Globus pallidus (tissue), 1 donor: ENCODE results near the gene RCBTB1.
"Not testable (repeated sequence)": the region's sequence is repeated elsewhere in the genome, so short reads cannot be mapped to it uniquely, and the experiment has no call there.

Experiments
- DNase-seq: peaks from one replicate; pipeline ENCODE4 v3.0.0-alpha.2; 2015; ENCODE audit warnings: low spot score

RCBTB1 gene

DNA sequence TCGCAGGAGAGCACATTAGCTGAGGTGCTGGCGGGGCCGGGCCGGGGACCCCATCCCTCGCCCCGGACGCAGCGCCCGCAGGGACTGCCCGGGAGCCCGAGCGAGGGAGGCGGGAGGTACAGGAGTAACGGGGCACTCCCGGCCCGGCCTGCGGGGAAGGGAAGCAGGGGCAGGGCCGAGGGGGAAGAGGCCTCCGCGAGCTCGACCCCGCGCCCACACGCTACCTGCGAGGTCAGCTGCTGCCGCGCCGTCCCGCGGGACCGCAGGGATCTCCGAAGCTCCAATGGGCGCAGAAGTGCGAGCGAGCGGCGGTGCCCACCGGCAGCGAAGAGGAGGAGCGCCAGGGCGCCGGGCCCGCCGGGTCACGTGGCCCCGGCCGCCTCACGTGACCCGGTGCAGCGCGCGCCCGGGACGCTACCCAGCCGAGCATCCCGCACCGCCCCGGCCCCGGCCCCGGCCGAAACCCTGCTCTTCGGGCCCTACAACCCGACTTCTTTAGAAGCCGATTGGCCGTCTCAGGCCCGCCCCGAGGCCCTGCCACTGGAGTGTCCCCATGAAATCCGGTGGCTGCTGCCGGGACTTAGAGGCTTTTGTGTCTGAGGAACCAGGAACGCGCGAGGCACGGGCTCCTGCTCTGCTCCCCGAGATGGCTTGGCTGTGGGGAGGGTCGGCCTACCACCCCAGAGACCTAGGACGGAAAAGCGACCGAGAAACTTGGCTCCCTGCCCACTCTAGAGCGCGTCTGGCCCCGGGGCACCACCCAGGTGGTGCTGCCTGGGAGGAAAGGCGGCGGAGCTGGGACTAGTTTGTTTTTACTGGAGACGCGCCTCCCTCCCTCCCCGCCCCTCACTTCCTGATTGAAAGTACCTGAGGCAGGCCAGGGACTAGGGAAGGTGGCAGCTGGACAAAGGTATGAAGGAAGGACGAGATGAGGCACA lies at the start of gene RCBTB1:
RCBTB1 (minus strand) TSS at position 339 of the 938 bp plus-strand sequence. CDS start 18,279 bp downstream, outside the sequence.
- DNase-seq: peak; percentile 74

DNA sequence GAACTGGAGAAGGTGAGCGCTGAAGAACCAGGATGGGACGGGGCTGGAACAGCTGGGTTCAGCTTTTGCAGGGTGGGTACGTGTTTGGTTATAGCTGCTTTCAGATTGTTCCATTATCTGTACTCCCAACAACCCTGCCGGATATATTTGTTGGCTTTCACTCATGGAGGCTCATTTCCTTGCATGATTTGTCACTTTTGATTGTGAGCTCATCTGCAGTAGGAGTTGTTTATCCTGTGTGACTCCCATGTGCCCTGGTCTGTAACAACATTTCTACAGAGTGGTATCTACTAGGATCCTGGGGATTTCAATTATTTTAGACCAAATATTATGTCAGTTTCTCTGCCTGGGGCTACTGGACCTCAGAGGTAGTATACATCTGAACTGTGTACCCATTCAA lies 48.4 kb upstream of the RCBTB1 start:
- DNase-seq: no peak

DNA sequence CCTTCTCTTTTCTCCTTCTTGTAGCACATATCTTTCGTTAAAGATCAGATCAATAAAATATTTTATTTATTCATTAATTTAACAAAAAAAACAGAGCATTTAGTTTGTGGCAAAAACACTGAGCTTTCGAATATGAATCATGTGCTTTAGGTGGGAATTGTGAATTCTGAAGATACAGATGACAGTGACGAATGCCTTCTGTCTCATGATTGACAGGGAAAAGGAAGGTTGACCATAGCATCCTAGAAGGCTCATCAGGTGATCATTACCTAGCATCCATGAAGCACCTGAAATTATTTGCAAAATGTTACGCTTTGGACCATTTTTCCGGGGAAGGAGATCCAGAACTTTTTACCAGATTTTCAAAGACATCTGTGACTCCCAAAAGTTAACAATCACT lies 46.8 kb upstream of the RCBTB1 start:
- DNase-seq: no peak

DNA sequence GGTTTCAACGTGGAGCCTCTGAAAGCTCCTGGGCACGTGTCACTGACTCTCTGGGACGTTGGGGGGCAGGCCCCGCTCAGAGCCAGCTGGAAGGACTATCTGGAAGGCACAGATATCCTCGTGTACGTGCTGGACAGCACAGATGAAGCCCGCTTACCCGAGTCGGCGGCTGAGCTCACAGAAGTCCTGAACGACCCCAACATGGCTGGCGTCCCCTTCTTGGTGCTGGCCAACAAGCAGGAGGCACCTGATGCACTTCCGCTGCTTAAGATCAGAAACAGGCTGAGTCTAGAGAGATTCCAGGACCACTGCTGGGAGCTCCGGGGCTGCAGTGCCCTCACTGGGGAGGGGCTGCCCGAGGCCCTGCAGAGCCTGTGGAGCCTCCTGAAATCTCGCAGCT lies 45.2 kb upstream of the RCBTB1 start:
- DNase-seq: no peak

DNA sequence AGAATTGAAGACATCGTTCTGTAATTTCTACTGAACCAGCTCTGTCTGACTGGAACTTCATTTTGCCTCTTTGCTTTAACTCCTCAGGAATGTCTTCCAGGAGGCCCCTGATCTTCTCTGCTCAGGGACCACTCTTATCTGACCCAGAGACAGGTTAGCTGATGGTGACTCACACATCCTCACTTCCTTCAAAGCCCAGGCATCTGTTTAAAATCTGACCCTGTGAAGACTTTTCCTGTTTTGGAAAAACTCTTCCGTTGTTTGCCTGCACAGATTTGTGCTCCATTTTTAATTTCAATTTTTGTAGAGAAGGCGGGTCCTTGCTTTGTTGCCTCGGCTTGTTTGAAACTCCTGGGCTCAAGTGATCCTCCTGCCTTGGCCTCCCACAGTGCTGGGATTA lies 44.6 kb upstream of the RCBTB1 start:
- no peak for DNase-seq

DNA sequence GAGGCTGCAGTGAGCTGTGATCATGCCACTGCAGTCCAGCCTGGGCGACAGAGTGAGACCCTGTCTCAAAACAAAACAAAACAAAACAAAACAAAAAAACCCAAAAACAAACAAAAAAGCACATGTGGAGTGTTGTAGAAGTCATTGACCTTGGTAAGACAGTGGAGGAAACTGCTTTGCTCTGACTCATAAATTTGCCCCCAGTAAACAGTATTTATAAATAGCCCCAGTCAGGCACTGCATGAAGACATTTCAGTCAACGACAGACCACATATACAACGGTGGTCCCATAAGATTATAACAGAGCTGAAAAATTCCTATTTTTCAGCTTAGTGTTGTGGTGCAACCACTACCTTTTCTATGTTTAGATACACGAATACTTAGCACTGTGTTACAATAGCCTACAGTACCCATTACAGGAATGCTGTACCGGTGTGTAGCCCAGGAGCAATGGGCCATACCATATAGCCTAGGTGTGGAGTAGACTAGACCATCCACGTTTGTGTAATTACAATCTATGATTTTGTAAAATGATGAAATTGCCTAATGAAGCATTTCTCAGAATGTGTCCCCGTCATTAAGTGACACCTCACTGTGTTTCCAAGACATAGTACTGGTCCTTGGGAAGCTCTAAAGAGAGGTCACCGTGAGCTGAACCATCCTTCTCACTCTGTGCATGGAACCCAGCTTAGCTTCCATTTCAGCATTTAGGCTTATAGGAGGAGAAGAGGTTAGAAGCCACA lies 44.0 kb upstream of the RCBTB1 start:
- DNase-seq: no peak

DNA sequence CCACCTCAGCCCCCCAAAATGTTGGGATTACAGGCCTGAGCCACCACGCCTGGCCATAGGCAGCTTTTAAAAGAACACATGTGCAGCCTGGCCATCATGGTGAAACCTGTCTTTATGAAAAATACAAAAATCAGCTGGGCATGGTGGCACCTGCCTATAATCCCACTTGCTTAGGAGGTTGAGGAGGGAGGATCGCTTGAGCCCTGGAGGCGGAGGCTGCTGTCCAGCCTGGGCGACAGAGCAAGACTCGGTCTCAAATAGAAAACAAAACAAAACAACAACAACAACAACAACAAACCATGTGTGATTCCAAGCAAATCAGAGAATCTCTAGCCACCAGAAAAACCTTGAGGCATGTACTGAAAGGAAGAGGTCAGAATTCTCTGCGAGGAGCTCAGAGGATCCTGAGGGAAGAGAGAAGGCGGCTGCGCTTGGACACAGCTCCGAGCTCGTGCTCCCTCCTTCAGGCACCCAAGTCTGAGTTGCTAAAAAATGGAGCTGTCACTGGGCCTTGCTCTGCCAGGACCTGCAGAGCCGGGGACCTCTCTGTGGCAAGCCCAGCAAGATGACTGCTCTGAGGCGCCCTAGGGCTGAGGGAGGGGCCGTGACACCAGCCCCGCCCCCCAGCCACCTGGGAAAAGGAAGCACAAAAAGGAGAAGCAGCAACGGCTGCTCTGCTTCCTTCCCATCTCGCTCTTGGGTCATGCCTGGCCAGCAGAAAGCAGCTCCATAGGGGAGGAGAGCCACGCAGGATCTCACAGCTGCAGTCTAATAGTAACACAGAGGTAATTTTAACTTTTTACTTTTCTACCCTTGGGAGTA lies 42.7 kb upstream of the RCBTB1 start, which contains the start of gene ARL11:
ARL11 (plus strand) TSS at position 677 of the 822 bp plus-strand sequence. CDS start 1,941 bp downstream, outside the sequence.
- peak; percentile 50 for DNase-seq

DNA sequence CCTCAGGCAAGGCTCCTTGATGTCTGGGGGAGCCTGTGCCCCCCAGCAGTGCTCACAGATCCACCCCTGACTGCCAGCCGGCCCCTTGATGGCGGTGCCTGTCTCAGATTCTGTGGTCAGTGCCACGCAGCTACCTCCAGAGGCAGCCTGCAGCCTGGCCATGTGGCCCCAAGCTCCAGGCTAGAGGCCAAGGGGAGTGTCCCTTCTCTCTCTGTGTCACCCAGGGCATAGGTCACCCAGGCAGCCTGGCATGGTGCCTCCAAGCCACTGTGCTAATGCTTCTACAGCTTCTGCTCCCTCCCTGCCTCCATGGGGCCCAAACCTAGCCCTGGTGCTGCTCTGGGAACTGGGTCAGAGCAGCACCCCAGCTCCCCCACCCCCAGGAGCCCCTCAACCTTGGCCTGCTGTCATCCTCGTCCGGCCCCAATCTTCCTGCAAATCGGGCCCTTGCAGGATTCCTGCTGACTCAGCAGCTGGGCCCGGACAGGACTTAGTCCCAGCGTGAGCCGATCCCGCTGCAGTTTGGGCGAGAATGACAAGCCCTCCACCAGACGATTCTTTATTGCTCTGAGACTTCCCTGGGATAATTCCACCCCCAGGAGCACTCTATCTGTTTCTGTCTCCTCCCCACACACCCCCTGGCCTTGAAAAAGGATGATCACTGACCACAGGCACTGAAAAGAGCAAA lies 40.2 kb upstream of the RCBTB1 start:
- no peak for DNase-seq

DNA sequence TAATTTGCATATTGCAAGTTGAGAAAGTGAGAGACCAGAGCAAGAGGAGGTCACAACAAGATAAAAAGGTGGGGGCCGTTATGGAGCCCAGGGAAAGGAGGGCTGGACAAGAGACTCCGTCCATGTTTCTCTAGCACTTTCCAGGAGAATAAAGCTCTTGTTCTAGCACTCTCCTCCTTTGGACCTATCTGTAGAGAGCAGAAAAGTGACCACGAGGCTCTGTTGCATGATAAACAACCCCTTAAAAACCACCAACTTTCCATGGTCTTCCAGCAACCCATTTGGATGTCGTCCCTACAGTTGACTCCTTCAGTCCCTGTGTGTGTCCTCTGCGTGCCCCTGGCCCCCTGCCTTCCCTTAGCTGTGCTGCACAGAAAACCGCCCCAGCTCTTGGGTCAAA lies 38.9 kb upstream of the RCBTB1 start:
- no peak for DNase-seq

DNA sequence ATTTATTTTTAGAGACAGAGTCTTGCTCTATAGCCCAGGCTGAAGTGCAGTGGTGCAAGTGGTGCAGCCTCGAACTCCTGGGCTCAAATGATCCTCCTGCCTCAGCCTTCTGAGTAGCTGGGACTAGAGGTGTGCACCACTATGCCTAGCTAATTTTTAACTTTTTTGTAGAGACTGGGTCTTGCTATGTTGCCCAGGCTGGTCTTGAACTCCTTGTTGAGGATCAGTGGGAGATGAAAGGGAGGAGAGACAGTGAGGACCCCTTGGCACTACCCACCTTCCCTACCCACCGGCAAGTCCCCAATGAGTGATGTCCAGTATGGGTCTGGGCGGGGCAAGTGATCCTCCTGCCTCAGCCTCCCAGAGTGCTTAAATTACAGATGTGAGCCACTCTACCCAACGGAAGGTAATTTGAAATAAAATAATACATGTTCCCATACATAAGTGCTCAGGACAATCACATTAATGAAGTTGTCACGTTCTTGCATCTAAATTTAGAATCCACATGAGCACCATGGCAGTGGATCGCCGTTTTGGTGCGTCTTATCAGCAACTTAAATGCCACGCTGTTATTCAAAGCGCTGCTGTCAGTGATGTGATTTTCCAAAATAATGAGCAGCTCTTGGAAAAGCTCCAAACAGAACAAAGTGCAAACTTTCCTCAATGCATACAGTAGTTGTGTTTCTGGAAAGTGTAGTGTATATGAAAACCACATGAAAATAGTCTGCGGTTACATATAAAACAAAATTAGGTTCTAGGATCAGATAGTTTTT lies 37.0 kb upstream of the RCBTB1 start:
- DNase-seq: no peak

DNA sequence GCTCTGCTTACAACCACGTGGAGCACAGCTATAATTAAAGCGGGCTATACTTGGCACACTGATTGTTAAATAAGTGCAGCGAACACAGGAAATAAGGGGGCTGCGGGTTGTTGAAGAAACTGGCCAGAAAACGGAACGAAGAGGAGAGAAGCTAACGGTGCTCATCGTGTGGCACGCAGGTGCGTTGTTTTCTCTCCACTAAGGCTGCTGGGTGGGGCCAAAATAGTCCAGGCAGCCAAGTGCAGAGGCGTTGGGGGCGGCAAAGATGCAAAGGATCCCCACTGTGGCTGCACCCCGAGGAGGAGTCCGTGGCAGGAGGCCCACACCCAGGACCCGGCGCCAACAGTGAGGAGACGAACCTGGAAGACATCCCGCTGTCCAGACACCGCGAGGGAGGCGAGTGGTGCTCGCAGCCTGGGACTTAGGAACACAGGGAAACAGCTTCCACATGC lies 34.8 kb upstream of the RCBTB1 start:
- DNase-seq: no peak

DNA sequence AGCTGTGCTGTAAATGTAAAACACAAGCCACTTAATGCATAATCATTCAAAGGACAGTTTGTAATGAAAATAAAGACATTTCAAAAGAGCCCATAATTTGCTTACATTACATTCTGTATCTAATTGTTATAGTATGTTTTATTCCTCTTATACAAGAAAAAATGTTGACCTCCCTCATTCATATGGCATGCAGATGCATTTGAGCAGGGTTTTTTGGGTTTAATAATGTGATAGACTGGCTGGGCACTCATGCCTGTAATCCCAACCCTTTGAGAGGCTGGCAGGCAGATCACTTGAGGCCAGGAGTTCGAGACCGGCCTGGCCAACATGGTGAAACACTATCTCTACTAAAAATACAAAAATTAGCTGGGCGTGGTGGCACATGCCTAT lies 31.3 kb upstream of the RCBTB1 start:
- DNase-seq: no peak

DNA sequence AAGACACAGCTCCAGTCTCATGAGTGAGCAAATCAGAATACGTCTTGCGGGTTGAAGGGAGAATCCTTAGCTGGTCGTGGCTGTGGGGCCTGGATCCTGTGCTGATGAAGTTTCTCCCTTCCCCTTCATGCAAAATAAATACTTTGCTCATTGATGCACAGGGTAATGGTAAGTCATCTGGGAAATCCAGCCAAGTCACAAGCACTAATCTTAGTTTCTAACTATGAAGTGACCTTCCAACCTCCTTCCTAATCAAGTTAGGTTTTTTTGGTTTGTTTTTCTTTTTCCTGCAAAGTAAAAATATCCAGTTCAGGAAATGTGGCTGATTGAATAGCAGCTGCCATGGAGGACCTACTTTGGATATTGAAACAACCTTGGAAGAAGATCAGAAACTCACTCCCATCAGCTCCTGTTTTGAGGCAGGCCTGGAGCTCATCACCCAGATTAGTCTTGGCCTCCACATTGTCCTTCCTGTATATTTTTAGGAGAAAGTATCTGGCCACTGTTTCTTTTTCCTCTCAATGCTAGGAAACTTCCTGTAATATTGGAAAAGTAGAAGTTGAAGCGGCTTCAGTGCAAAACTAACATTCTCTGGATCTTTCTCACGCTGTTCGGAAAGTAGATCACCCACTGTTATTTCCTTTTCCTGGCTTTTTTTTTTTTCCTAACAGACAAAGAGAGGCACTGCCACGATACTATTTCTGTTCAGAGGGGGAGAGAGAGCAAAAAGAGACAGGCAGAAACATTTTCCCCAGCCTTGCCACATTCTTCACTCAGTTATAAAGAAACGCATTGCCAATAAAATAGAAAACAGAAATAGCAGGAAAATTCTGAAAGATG lies 30.7 kb upstream of the RCBTB1 start:
- DNase-seq: no peak

DNA sequence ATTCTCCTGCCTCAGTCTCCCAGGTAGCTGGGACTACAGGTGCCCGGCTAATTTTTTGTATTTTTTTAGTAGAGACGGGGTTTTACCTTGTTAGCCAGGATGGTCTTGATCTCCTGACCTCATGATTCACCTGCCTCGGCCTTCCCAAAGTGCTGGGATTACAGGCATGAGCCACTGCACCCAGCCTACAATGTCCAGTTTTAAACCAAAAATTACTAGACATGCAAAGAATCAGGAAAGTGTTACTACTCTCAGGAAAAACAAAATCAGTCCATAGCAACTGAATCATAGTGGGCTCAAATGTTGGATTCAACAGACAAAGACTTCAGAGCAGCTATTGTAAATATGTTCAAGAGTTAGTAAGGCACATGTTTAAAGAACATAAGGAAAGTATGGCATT lies 26.7 kb upstream of the RCBTB1 start:
- not testable (repeated sequence) for DNase-seq

DNA sequence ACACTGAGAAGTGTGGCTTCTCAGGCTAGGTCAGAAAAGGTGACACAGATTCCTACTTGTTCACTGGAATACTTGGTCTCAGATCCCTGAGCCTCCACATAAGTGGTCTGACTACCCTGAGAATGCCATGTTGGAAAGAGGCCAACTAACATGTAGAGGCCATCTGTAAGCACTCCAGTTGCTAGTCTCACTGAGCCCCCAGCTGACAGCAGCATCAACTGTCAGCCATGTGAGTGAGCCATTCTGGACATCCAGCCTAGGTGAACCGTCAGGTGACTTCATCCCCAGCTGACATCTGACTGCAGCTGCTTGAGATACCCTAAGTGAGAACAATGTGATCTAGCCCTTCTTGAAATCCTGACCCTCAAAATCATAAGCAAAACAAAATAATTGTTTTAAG lies 24.8 kb upstream of the RCBTB1 start:
- no peak for DNase-seq

DNA sequence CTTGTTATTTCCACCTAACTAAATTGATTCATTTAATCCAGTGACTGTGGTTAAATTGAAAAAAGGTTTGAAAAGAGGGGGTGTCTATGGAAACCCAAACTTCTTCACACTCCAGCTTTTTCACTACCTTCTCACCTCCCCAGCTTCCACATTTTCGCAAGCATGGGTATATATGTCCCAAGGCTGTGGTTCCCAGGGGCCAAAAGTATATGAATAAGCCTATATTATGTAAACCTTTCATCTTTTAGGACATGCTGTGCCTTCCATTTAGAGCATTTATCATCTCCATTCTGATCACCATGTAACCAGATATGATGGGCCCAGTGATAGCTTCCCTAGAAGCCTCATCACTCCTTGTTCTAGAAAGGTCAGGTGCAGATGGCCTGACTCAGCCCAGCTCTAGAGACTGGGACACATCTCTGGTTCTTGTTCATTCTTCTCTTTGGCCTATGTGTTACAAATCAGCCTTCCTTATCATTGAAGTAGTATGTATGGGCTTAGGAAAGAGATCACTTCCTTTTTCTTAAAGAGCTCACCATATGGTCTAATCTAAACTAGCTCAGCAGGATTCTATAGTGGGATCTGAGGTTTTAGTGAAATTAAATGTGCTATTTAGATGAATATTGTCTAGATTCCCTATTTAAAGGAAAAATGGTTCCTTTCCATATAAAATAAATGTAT lies 23.4 kb upstream of the RCBTB1 start:
- no peak for DNase-seq

DNA sequence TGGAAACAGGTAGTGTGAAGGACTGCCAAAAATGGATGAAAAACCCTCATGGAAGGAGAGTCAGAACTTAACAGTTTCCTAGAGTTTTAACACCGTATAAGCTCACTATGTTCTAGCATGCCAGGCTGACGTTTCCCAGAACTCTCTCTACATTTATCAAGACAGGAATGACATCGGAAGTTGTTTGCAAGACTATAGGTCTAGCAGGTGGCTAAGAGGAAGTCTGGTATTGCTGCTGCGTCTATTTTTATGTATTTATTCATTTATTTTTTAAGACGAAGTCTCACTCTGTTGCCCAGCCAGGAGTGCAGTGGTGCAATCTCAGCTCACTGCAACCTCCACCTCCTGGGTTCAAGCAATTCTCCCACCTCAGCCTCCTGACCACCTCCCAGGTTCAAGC lies 22.4 kb upstream of the RCBTB1 start:
- DNase-seq: no peak

DNA sequence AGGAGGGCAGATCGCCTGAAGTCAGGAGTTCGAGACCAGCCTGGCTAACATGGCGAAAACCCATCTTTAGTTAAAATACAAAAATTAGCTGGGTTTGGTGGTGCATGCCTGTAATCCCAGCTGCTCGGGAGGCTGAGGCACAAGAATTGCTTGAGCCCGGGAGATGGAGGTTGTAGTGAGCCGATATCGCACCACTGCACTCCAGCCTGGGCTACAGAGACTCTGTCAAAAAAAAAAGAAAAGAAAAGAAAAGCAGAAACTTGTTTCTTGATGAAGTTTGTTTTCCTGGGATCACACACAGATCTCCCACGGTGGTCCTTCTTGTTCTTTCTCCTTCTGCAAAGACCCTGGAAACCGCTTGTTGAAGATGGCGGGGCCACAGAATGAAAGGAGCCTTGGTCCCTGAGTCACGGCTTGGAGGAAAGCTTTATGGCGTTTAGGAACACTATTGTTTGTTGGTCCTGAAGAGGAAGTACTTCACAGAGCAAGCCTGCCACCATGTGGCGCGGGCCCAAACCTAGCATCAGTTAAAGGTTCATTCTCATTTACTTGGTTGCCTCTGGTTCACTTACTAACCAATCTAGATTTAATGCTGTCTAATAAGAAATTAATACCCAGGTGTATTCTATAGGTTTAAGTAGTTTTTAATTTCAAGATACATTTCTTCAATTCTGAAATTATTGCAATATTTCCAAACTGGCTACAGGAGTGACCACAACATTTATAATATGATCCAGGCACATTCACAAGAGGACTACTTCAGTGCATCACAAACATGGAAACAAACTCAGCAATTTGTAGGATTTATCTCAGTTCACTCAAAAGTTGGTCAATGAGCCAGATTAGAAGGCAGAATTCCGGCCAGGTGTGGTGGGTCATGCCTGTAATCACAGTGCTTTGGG lies 21.6 kb upstream of the RCBTB1 start:
- DNase-seq: peak; percentile 89
